ENCODE measurements around the gene SLAMF1. TPM values are rescaled to one million over a fixed set of nuclear protein-coding genes. Genes with fewer than 3 reads are reported as not detected.

The SLAMF1 gene
- polyA plus RNA-seq, 1 experiment: not detected

- ChIA-PET POLR2A (no interaction called here), CTCF (interaction anchor here (0.9 kb wide), 1 partner anchor 11 kb away, joined by 3 read pairs; no protein-coding TSS in a partner anchor)
- no peak overlapping the region for H3K27ac ChIP-seq (ENCODE audit: low read depth, low read length)
- H3K27me3 ChIP-seq (ENCODE audit: control insufficient read depth, insufficient read depth, low read length): no peaks in the 10 kb centered on the region
- TF ChIP-seq, protein P1, sequence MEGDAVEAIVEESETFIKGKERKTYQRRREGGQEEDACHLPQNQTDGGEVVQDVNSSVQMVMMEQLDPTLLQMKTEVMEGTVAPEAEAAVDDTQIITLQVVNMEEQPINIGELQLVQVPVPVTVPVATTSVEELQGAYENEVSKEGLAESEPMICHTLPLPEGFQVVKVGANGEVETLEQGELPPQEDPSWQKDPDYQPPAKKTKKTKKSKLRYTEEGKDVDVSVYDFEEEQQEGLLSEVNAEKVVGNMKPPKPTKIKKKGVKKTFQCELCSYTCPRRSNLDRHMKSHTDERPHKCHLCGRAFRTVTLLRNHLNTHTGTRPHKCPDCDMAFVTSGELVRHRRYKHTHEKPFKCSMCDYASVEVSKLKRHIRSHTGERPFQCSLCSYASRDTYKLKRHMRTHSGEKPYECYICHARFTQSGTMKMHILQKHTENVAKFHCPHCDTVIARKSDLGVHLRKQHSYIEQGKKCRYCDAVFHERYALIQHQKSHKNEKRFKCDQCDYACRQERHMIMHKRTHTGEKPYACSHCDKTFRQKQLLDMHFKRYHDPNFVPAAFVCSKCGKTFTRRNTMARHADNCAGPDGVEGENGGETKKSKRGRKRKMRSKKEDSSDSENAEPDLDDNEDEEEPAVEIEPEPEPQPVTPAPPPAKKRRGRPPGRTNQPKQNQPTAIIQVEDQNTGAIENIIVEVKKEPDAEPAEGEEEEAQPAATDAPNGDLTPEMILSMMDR (IDR thresholded peaks at IDR 0.05; ENCODE audit: low read depth, low read length): peak; percentile 25; the same call in 1 of the 2 replicates
- no peak overlapping the region for H3K4me3 ChIP-seq (ENCODE audit: low read depth, low read length)
- no peaks in the 10 kb centered on the region for H3K9me3 ChIP-seq (ENCODE audit: control insufficient read depth, insufficient read depth, low read length)
- DNase-seq (ENCODE audit: low read depth, low spot score): no peak
Observed at GRCh38 chr1:160618763-160619274, 28.0 kb downstream of the SLAMF1 start.

GRCh38 chr1:160618327-160618726, 28.5 kb downstream of the SLAMF1 start:
- H3K27me3 ChIP-seq (ENCODE audit: control insufficient read depth, insufficient read depth, low read length): no peaks in the 10 kb centered on the region
- TF ChIP-seq, protein P1 (IDR thresholded peaks at IDR 0.05; ENCODE audit: low read depth, low read length): no peak
- H3K9me3 ChIP-seq (ENCODE audit: control insufficient read depth, insufficient read depth, low read length): no peaks in the 10 kb centered on the region
- CTCF ChIA-PET: interaction anchor here (0.9 kb wide), 1 partner anchor 10 kb away, joined by 3 read pairs; no protein-coding TSS in a partner anchor
- no peak overlapping the region for H3K4me3 ChIP-seq (ENCODE audit: low read depth, low read length)
- POLR2A ChIA-PET: no interaction called here
- no peak for DNase-seq (ENCODE audit: low read depth, low spot score)
- H3K27ac ChIP-seq (ENCODE audit: low read depth, low read length): no peak overlapping the region

DNA sequence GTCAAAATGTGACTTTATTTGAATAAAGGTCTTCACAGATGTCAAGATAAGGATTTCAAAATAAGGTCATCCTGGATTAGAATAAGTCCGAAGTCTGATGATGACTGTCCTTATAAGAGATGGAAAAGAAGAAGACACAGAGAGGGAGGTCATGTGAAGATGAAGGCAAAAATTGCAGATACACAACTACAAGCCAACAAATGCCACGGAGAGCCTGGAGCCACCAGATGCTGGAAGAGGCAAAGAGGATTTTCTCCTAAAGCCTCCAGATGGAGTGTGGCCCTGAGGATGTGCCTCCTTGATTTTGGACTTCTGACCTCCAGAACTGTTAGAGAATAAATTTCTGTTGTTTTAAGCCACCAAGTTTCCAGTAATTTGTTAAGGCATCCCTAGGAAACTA, 31.2 kb downstream of the SLAMF1 start:
- Histone ChIP-seq H3K4me3 (ENCODE audit: low read depth, low read length) (no peak overlapping the region), H3K27me3 (ENCODE audit: control insufficient read depth, insufficient read depth, low read length) (no peaks in the 10 kb centered on the region), H3K9me3 (ENCODE audit: control insufficient read depth, insufficient read depth, low read length) (no peaks in the 10 kb centered on the region), H3K27ac (ENCODE audit: low read depth, low read length) (no peak overlapping the region)
- TF ChIP-seq, protein P1 (IDR thresholded peaks at IDR 0.05; ENCODE audit: low read depth, low read length): no peak
- ChIA-PET POLR2A (no interaction called here), CTCF (no interaction called here)
- DNase-seq (ENCODE audit: low read depth, low spot score): no peak

DNA sequence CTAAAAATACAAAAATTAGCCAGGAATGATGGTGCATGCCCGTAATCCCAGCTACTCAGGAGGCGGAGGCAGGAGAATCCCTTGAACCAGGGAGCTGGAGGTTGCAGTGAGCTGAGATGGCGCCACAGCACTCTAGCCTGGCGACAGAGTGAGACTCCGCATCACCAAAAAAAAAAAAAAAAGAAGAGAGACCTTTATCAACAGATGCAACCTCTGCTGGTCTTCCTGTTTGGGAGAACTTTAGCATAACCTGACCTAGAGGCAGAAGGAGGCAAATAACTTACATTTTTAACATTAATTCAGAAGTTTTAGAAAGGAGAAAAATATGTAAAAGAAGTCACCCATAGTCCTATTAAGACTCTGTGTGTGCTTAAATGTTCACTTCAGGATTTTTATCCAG, 32.4 kb downstream of the SLAMF1 start:
- TF ChIP-seq, protein P1 (IDR thresholded peaks at IDR 0.05; ENCODE audit: low read depth, low read length): no peak
- POLR2A ChIA-PET: no interaction called here
- CTCF ChIA-PET: no interaction called here
- DNase-seq (ENCODE audit: low read depth, low spot score): no peak
- H3K9me3 ChIP-seq (ENCODE audit: control insufficient read depth, insufficient read depth, low read length): no peaks in the 10 kb centered on the region
- H3K4me3 ChIP-seq (ENCODE audit: low read depth, low read length): no peak overlapping the region
- H3K27me3 ChIP-seq (ENCODE audit: control insufficient read depth, insufficient read depth, low read length): peaks cover 2% of the 10 kb centered on the region
- H3K27ac ChIP-seq (ENCODE audit: low read depth, low read length): no peak overlapping the region

- DNase-seq (ENCODE audit: low read depth, low spot score): no peak
- H3K4me3 ChIP-seq (ENCODE audit: low read depth, low read length): no peak overlapping the region
- H3K9me3 ChIP-seq (ENCODE audit: control insufficient read depth, insufficient read depth, low read length): no peaks in the 10 kb centered on the region
- CTCF ChIA-PET: no interaction called here
- H3K27ac ChIP-seq (ENCODE audit: low read depth, low read length): no peak overlapping the region
- TF ChIP-seq, protein P1 (IDR thresholded peaks at IDR 0.05; ENCODE audit: low read depth, low read length): no peak
- H3K27me3 ChIP-seq (ENCODE audit: control insufficient read depth, insufficient read depth, low read length): peaks cover 2% of the 10 kb centered on the region
- POLR2A ChIA-PET: no interaction called here
Observed at GRCh38 chr1:160612613-160613218, 34.1 kb downstream of the SLAMF1 start.
